Activated CD8-positive, alpha-beta memory T cell treated with anti-CD3 and anti-CD28 coated beads, Interleukin-2, amount 10 ng/mL, durations not matched to agents 7 days and 5 days (primary cell): ENCODE measurements around the gene FAM118A. TPM values are rescaled to one million over a fixed set of nuclear protein-coding genes. Genes with fewer than 3 reads are reported as not detected.

Experiments used
- ATAC-seq: fragments of 150-1000 bp; cut with Tn5 transposase; one replicate; pipeline ENCODE4 v1.10.0; 2021; ENCODE audit warnings: moderate library complexity
- CTCF ChIA-PET: fragments of 350-600 bp; sonication (Branson Sonifier 250); formaldehyde crosslinking; loops from one replicate; lab custom pipeline; 2021; ENCODE audit warnings: antibody characterized with exemption; lab: Charles Lee
- DNase-seq: peaks from one replicate; pipeline ENCODE4 v3.0.0-alpha.2; 2020
- H3K27ac Mint-ChIP-seq: one replicate; pipeline ENCODE4 v1.8.0; 2021; ENCODE audit warnings: mild to moderate bottlenecking, mixed read lengths
- H3K27me3 Mint-ChIP-seq: one replicate; pipeline ENCODE4 v1.8.0; 2021; ENCODE audit warnings: mixed read lengths
- H3K36me3 Mint-ChIP-seq: one replicate; pipeline ENCODE4 v1.8.0; 2021; ENCODE audit warnings: mild to moderate bottlenecking, mixed read lengths
- H3K4me1 Mint-ChIP-seq: one replicate; pipeline ENCODE4 v1.8.0; 2021; ENCODE audit warnings: mixed read lengths
- H3K4me3 Mint-ChIP-seq: one replicate; pipeline ENCODE4 v1.8.0; 2021; ENCODE audit warnings: mild to moderate bottlenecking, moderate library complexity, mixed read lengths
- H3K9me3 Mint-ChIP-seq: one replicate; pipeline ENCODE4 v1.8.0; 2022; ENCODE audit warnings: low read depth, mixed read lengths
- total RNA-seq, 2 experiments: library from RNA; stranded (reverse); gene quantifications; one replicate each; pipeline ENCODE4 v1.2.3, GENCODE V29; 2021

Gene FAM118A
- total RNA-seq, 2 experiments from 2014 or later = 58.8 to 75.0 TPM

- CTCF ChIA-PET = interaction anchor here (1.0 kb wide), 1 partner anchor 8 kb away, joined by 3 read pairs; no protein-coding TSS in a partner anchor
- no peak overlapping the region for H3K27ac Mint-ChIP-seq
- H3K9me3 Mint-ChIP-seq = no peaks in the 10 kb centered on the region
- no peak for ATAC-seq
- peaks cover 4% of the 10 kb centered on the region for H3K36me3 Mint-ChIP-seq
- DNase-seq = no peak
- no peak overlapping the region for H3K4me3 Mint-ChIP-seq
- H3K27me3 Mint-ChIP-seq = no peaks in the 10 kb centered on the region
- H3K4me1 Mint-ChIP-seq = peaks cover 28% of the 10 kb centered on the region
Observed at GRCh38 chr22:45306139-45306538, 3.6 kb upstream of the FAM118A start.

DNA sequence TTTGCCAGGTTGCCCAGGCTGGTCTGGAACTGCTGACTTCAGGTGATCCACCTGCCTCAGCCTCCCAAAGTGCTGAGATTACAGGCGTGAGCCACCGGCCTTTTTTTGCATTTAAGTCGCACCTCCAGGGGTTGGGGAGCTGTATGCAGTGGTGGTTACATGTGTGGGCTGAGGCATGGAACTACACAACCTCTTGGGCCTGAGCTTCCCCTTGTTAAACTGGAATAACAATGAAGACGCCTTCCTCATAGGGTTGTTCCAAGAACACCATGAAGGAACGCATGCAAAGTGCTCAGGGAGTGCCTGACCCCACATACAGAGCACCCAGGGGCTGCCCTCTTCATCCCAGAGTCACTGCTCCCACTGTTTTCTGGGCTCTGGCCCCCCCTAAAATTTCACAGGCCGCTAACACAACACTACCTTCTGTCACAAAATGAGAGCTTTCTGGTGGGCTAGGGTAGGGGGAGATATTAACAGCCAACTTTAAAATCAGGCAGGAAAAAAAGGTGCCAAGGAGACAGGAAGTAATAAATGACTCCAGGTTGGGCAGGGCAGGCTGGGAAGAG is 1.3 kb upstream of the FAM118A start:
- H3K27ac Mint-ChIP-seq = peak overlapping the region; percentile 90
- ATAC-seq (no peak), DNase-seq (no peak)
- H3K36me3 Mint-ChIP-seq = peaks cover 12% of the 10 kb centered on the region
- peak overlapping the region; percentile 72 for H3K4me3 Mint-ChIP-seq
- no peaks in the 10 kb centered on the region for H3K27me3 Mint-ChIP-seq
- peaks cover 29% of the 10 kb centered on the region for H3K4me1 Mint-ChIP-seq
- no peaks in the 10 kb centered on the region for H3K9me3 Mint-ChIP-seq
- CTCF ChIA-PET = interaction anchor here (0.6 to 1.9 kb wide), 3 partner anchors 10 to 1408 kb away, joined by 3 to 6 read pairs (median 3); no protein-coding TSS in a partner anchor

DNA sequence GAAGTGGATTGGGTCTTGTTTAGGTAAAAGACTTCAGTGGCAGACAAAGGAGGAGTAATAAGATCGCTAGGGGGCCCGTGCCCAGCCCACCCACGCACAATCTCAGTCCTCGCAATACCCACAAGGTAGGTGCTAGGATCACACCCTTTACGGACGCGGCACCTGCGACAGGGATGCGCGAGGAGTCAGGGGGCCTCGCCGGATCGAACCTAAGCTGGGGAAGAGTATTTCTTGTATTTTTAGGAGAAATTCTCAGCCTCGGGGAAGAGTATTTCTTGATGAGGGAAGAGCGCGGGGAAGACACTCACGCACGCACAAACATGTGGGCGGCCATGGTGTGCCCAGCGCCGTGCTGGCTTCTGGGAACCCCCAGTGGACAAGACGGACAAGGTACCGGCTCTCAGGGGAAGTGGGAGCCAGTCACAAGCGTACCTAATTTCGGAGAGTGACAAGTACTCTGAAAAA is 745 bp upstream of the FAM118A start:
- Mint-ChIP-seq H3K36me3 (peaks cover 12% of the 10 kb centered on the region), H3K4me3 (peak overlapping the region; percentile 72), H3K9me3 (no peaks in the 10 kb centered on the region), H3K4me1 (peaks cover 30% of the 10 kb centered on the region), H3K27me3 (no peaks in the 10 kb centered on the region), H3K27ac (peak overlapping the region; percentile 90)
- peak; percentile 45 for DNase-seq
- ATAC-seq = no peak
- CTCF ChIA-PET = interaction anchor here (0.6 to 1.9 kb wide), 2 partner anchors 10 to 1407 kb away, joined by 3 to 6 read pairs; no protein-coding TSS in a partner anchor

GRCh38 chr22:45310331-45310976 is 720 bp downstream of the FAM118A start:
- Mint-ChIP-seq H3K4me3 (peak overlapping the region; percentile 81), H3K27me3 (no peaks in the 10 kb centered on the region), H3K4me1 (peaks cover 36% of the 10 kb centered on the region), H3K36me3 (peaks cover 12% of the 10 kb centered on the region), H3K27ac (peak overlapping the region; percentile 71), H3K9me3 (no peaks in the 10 kb centered on the region)
- DNase-seq (peak; percentile 51), ATAC-seq (no peak)
- CTCF ChIA-PET = interaction anchor here (1.9 kb wide), 2 partner anchors 8 to 103 kb away, joined by 5 to 6 read pairs; partner anchors contain the start of genes RIBC2 and SMC1B

GRCh38 chr22:45310977-45311531 is 1.3 kb downstream of the FAM118A start:
- DNase-seq = no peak
- peaks cover 42% of the 10 kb centered on the region for H3K4me1 Mint-ChIP-seq

GRCh38 chr22:45312415-45312814 is 2.7 kb downstream of the FAM118A start:
- H3K36me3 Mint-ChIP-seq = peaks cover 12% of the 10 kb centered on the region
- CTCF ChIA-PET = no interaction called here
- H3K4me1 Mint-ChIP-seq = peaks cover 56% of the 10 kb centered on the region
- H3K9me3 Mint-ChIP-seq = no peaks in the 10 kb centered on the region
- ATAC-seq (no peak), DNase-seq (no peak)
- no peak overlapping the region for H3K27ac Mint-ChIP-seq
- no peak overlapping the region for H3K4me3 Mint-ChIP-seq
- no peaks in the 10 kb centered on the region for H3K27me3 Mint-ChIP-seq

More at GRCh38 chr22:45310977-45311531, 1.3 kb downstream of the FAM118A start:
- H3K27ac Mint-ChIP-seq = peak overlapping the region; percentile 65
- CTCF ChIA-PET = interaction anchor here (1.9 kb wide), 1 partner anchor 103 kb away, joined by 5 read pairs; the partner anchor contains the start of genes RIBC2 and SMC1B
- H3K4me3 Mint-ChIP-seq = peak overlapping the region; percentile 81
- no peaks in the 10 kb centered on the region for H3K27me3 Mint-ChIP-seq
- no peaks in the 10 kb centered on the region for H3K9me3 Mint-ChIP-seq
- H3K36me3 Mint-ChIP-seq = peaks cover 12% of the 10 kb centered on the region
- no peak for ATAC-seq

GRCh38 chr22:45312856-45313255 is 3.1 kb downstream of the FAM118A start:
- Mint-ChIP-seq H3K36me3 (peaks cover 12% of the 10 kb centered on the region), H3K27ac (no peak overlapping the region), H3K4me3 (no peak overlapping the region), H3K9me3 (no peaks in the 10 kb centered on the region), H3K27me3 (no peaks in the 10 kb centered on the region), H3K4me1 (peaks cover 60% of the 10 kb centered on the region)
- no peak for ATAC-seq
- DNase-seq = no peak
- CTCF ChIA-PET = no interaction called here

DNA sequence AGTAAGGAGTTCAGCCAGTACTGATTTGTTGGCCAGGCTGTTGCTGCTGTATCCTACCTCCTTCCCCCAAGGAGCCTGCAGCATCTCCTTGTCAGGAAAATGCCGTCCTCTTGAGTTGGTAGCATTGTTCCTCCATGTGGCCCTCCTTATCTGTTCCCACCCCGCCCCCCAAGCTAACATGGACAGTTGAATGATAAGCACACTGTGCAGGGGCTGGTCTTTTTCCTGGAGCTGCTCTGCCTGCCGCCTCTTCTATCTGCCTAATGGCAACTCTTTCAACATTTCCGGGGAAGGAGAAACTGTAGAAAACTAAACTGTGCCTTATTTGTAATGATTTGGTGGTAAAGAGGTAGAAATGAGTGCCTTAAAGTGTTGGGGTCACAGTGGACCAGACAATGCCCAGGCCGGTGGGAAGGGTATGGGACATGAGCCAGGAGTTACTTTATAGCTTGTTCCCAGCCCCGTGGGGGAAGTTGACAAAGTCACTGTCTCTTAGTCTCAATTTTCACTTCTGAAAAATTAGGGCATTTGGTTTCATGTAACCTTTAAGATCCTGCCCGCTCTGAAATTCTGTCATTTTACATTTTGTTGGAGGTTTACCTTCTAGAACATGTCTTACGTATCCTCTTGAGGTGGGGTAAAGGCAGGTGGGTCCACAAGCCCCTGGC is 4.5 kb downstream of the FAM118A start:
- Mint-ChIP-seq H3K27ac (no peak overlapping the region), H3K36me3 (peaks cover 12% of the 10 kb centered on the region), H3K4me1 (peaks cover 62% of the 10 kb centered on the region), H3K9me3 (no peaks in the 10 kb centered on the region), H3K27me3 (no peaks in the 10 kb centered on the region), H3K4me3 (no peak overlapping the region)
- CTCF ChIA-PET = no interaction called here
- DNase-seq (no peak), ATAC-seq (no peak)

GRCh38 chr22:45314786-45315185 is 5.1 kb downstream of the FAM118A start:
- ATAC-seq = no peak

GRCh38 chr22:45316796-45317526 is 7.2 kb downstream of the FAM118A start:
- DNase-seq (no peak), ATAC-seq (no peak)
- Mint-ChIP-seq H3K4me3 (no peak overlapping the region), H3K27ac (peak overlapping the region; percentile 98), H3K9me3 (no peaks in the 10 kb centered on the region), H3K27me3 (no peaks in the 10 kb centered on the region), H3K4me1 (peaks cover 66% of the 10 kb centered on the region), H3K36me3 (peaks cover under 1% of the 10 kb centered on the region)
- CTCF ChIA-PET = interaction anchor here (2.9 kb wide), 1 partner anchor 97 kb away, joined by 13 read pairs; the partner anchor contains the start of genes RIBC2 and SMC1B

More at GRCh38 chr22:45314786-45315185, 5.1 kb downstream of the FAM118A start:
- H3K36me3 Mint-ChIP-seq = peaks cover 12% of the 10 kb centered on the region
- H3K4me3 Mint-ChIP-seq = no peak overlapping the region
- no peaks in the 10 kb centered on the region for H3K27me3 Mint-ChIP-seq
- no peak for DNase-seq
- H3K27ac Mint-ChIP-seq = no peak overlapping the region
- no peaks in the 10 kb centered on the region for H3K9me3 Mint-ChIP-seq
- H3K4me1 Mint-ChIP-seq = peaks cover 65% of the 10 kb centered on the region
- CTCF ChIA-PET = no interaction called here

GRCh38 chr22:45317551-45318167 is 7.9 kb downstream of the FAM118A start:
- H3K9me3 Mint-ChIP-seq = no peaks in the 10 kb centered on the region
- CTCF ChIA-PET = interaction anchor here (0.7 to 2.9 kb wide), 2 partner anchors 96 to 100 kb away, joined by 3 to 13 read pairs; partner anchors contain the start of genes RIBC2 and SMC1B
- H3K4me3 Mint-ChIP-seq = peak overlapping the region; percentile 75
- H3K27ac Mint-ChIP-seq = peak overlapping the region; percentile 98
- H3K4me1 Mint-ChIP-seq = peaks cover 64% of the 10 kb centered on the region
- H3K27me3 Mint-ChIP-seq = no peaks in the 10 kb centered on the region
- DNase-seq (peak; percentile 55), ATAC-seq (peak; percentile 6)
- peaks cover 5% of the 10 kb centered on the region for H3K36me3 Mint-ChIP-seq

- H3K27me3 Mint-ChIP-seq = no peaks in the 10 kb centered on the region
- no peaks in the 10 kb centered on the region for H3K9me3 Mint-ChIP-seq
- ATAC-seq = peak; percentile 87
- peak overlapping the region; percentile 75 for H3K4me3 Mint-ChIP-seq
- CTCF ChIA-PET = interaction anchor here (0.7 to 2.9 kb wide), 3 partner anchors 9 to 100 kb away, joined by 3 to 13 read pairs (median 6); partner anchors contain the start of genes FAM118A, RIBC2 and SMC1B
- peaks cover 8% of the 10 kb centered on the region for H3K36me3 Mint-ChIP-seq
- peak; percentile 94 for DNase-seq
- peaks cover 64% of the 10 kb centered on the region for H3K4me1 Mint-ChIP-seq
- H3K27ac Mint-ChIP-seq = peak overlapping the region; percentile 98
Observed at GRCh38 chr22:45318168-45318557, 8.4 kb downstream of the FAM118A start.
